NCI-H524 treated with DMSO at 0.1 percent for 48 hours (cell line): ENCODE results near the gene LNP1.

Experiments used
- DNase-seq: peaks from one replicate; lab custom pipeline; 2025; lab: John Stamatoyannopoulos, UW

The LNP1 gene

GRCh38 chr3:100399341-100400071 lies 1.8 kb upstream of the LNP1 start:
- DNase-seq, result no peak

- DNase-seq, result no peak
These were observed 940 bp upstream of the LNP1 start for GRCh38 chr3:100400419-100400779.

- DNase-seq, result peak; percentile 63
These were observed 319 bp downstream of the LNP1 start for GRCh38 chr3:100401674-100402041.

- DNase-seq, result peak; percentile 20
These were observed 917 bp downstream of the LNP1 start for GRCh38 chr3:100402256-100402655.

- no peak for DNase-seq
These were observed 1.6 kb downstream of the LNP1 start for GRCh38 chr3:100402891-100403290.

- no peak for DNase-seq
These were observed 2.3 kb downstream of the LNP1 start for GRCh38 chr3:100403362-100404249.

- no peak for DNase-seq
These were observed 2.9 kb downstream of the LNP1 start for GRCh38 chr3:100404250-100404548.

- DNase-seq, result no peak
These were observed 5.8 kb downstream of the LNP1 start for GRCh38 chr3:100407164-100407563.

GRCh38 chr3:100407977-100408532 lies 6.7 kb downstream of the LNP1 start:
- DNase-seq, result no peak

GRCh38 chr3:100411091-100411982 lies 10.0 kb downstream of the LNP1 start:
- DNase-seq, result no peak

- DNase-seq, result no peak
These were observed 11.7 kb downstream of the LNP1 start for GRCh38 chr3:100412912-100413590.

GRCh38 chr3:100413613-100414012 lies 12.3 kb downstream of the LNP1 start:
- DNase-seq, result no peak

- no peak for DNase-seq
These were observed 14.8 kb downstream of the LNP1 start for GRCh38 chr3:100416176-100416575.

- no peak for DNase-seq
These were observed 15.5 kb downstream of the LNP1 start for GRCh38 chr3:100416863-100417262.

- no peak for DNase-seq
These were observed 18.1 kb downstream of the LNP1 start for GRCh38 chr3:100419406-100419805.

GRCh38 chr3:100420885-100421284 lies 19.5 kb downstream of the LNP1 start:
- DNase-seq, result no peak

GRCh38 chr3:100423611-100424010 lies 22.3 kb downstream of the LNP1 start:
- DNase-seq, result no peak

- no peak for DNase-seq
These were observed 22.9 kb downstream of the LNP1 start for GRCh38 chr3:100424261-100424660.

- DNase-seq, result no peak
These were observed 24.0 kb downstream of the LNP1 start for GRCh38 chr3:100425316-100425715.

GRCh38 chr3:100426067-100426682 lies 24.8 kb downstream of the LNP1 start:
- DNase-seq, result no peak

GRCh38 chr3:100427699-100428098 lies 26.4 kb downstream of the LNP1 start:
- DNase-seq, result no peak
